Fibroblast of lung (primary cell): ENCODE results near the gene DMXL1. TPM values are rescaled to one million over a fixed set of nuclear protein-coding genes. Genes with fewer than 3 reads are reported as not detected.
"Not testable (repeated sequence)": the region's sequence is repeated elsewhere in the genome, so short reads cannot be mapped to it uniquely, and the experiment has no call there.

ENCODE experiments used
- DNase-seq, 2 donors: peaks; one replicate each; pipeline versions ENCODE4 v3.0.0 to v3.0.0-alpha.2; 2010; ENCODE audit warnings: low read depth in 2 of 2
- H2AFZ ChIP-seq: 2 replicates; pipeline ENCODE4 v1.5.1; 2012; ENCODE audit warnings: low read length, control low read depth, inconsistent platforms
- H3K27ac ChIP-seq: 2 replicates; pipeline ENCODE4 v1.5.1; 2011; ENCODE audit warnings: low read length, control low read depth; ENCODE audit not compliant: insufficient read depth
- H3K27me3 ChIP-seq: 2 replicates; pipeline ENCODE4 v1.5.1; 2011; ENCODE audit warnings: mild to moderate bottlenecking, low read length; ENCODE audit not compliant: control insufficient read depth, insufficient read depth
- H3K36me3 ChIP-seq: 2 replicates; pipeline ENCODE4 v1.5.1; 2011; ENCODE audit warnings: low read length; ENCODE audit not compliant: control insufficient read depth, insufficient read depth
- H3K4me1 ChIP-seq: 2 replicates; pipeline ENCODE4 v1.5.1; 2011; ENCODE audit warnings: low read length; ENCODE audit not compliant: control insufficient read depth, insufficient read depth; ENCODE audit errors: extremely low read depth
- H3K4me2 ChIP-seq: 2 replicates; pipeline ENCODE4 v1.5.1; 2011; ENCODE audit warnings: low read length, control low read depth; ENCODE audit not compliant: insufficient read depth; ENCODE audit errors: extremely low read depth
- H3K4me3 ChIP-seq, 4 experiments: fragments of 200-600 bp in 1 of 4; sonication (generic) in 1 of 4; replicated peaks in 1 of 4; 2 replicates each; pipeline ENCODE4 v1.5.1; 2011 to 2016; ENCODE audit warnings: low read length in 4 of 4, low read depth in 3 of 4, mild to moderate bottlenecking in 3 of 4, control low read depth in 2 of 4, inconsistent platforms in 1 of 4, mixed read lengths in 1 of 4; ENCODE audit not compliant: insufficient read depth in 1 of 4; ENCODE audit errors: control extremely low read depth in 1 of 4
- H3K79me2 ChIP-seq: 2 replicates; pipeline ENCODE4 v1.5.1; 2012; ENCODE audit warnings: mild to moderate bottlenecking, low read length, inconsistent platforms; ENCODE audit not compliant: control insufficient read depth, insufficient read depth
- H3K9ac ChIP-seq: 2 replicates; pipeline ENCODE4 v1.5.1; 2011; ENCODE audit warnings: mild to moderate bottlenecking, low read length, control low read depth; ENCODE audit not compliant: insufficient read depth
- H3K9me3 ChIP-seq: 2 replicates; pipeline ENCODE4 v1.5.1; 2012; ENCODE audit warnings: low read depth, low read length; ENCODE audit not compliant: control insufficient read depth, insufficient read depth
- H4K20me1 ChIP-seq: 2 replicates; pipeline ENCODE4 v1.5.1; 2011; ENCODE audit warnings: low read length; ENCODE audit not compliant: control insufficient read depth, insufficient read depth; ENCODE audit errors: extremely low read depth
- CTCF ChIP-seq, 2 donors: IDR thresholded peaks in 1 of 2; conservative IDR thresholded peaks in 1 of 2; 1 replicate in 1 of 2; 2 replicates in 1 of 2; pipeline ENCODE4 v1.5.1; 2011 to 2012; ENCODE audit warnings: low read length in 2 of 2, control low read depth in 1 of 2, inconsistent platforms in 1 of 2, low read depth in 1 of 2, mild to moderate bottlenecking in 1 of 2
- EZH2 ChIP-seq: IDR thresholded peaks from 2 replicates; pipeline ENCODE4 v1.5.1; 2012; ENCODE audit warnings: low read length, control low read depth, mild to moderate bottlenecking; ENCODE audit errors: missing control alignments
- polyA plus RNA-seq, 2 donors: library from polyadenylated mRNA; depleted of rRNA in 1 of 2; stranded (reverse) in 1 of 2; unstranded in 1 of 2; fragments of >200 nt; gene quantifications; 2 replicates each; pipeline ENCODE4 v1.2.1, GENCODE V29; 2011 to 2012; ENCODE audit warnings: missing spikeins in 1 of 2
- total RNA-seq: library from RNA; depleted of rRNA; stranded (reverse); fragments of >200 nt; gene quantifications from 2 replicates; pipeline ENCODE4 v1.2.1, GENCODE V29; 2014

Gene DMXL1
- total and polyA plus RNA-seq, 2 donors (not counting 1 experiment from before 2014, with no cell fraction given) = 21.1 to 59.5 TPM

- Histone ChIP-seq H3K9ac (no peak overlapping the region), H3K9me3 (no peaks in the 10 kb centered on the region), H3K27me3 (no peaks in the 10 kb centered on the region), H2AFZ (no peak overlapping the region), H3K4me2 (no peak overlapping the region), H3K27ac (no peak overlapping the region), H3K79me2 (peaks cover 43% of the 10 kb centered on the region), H4K20me1 (no peaks in the 10 kb centered on the region), H3K4me3 (no peak overlapping the region), H3K36me3 (no peaks in the 10 kb centered on the region), H3K4me1 (no peaks in the 10 kb centered on the region)
- TF ChIP-seq CTCF (conservative IDR thresholded peaks at IDR 0.05 in 1 of 2, IDR thresholded peaks at IDR 0.05 in 1 of 2; ENCODE audit: low read depth in 1 of 2, low read length in 2 of 2) (no peak), EZH2 (no peak)
- DNase-seq = no peak
These were observed 3.5 kb downstream of the DMXL1 start for GRCh38 chr5:119074419-119074818.

GRCh38 chr5:119075269-119075668 lies 4.4 kb downstream of the DMXL1 start:
- not testable (repeated sequence) for H4K20me1 ChIP-seq, H3K27me3 ChIP-seq, H3K4me2 ChIP-seq

GRCh38 chr5:119076080-119076479 lies 5.2 kb downstream of the DMXL1 start:
- Histone ChIP-seq H3K27ac (no peak overlapping the region), H3K27me3 (no peaks in the 10 kb centered on the region), H3K4me1 (peaks cover 2% of the 10 kb centered on the region), H3K36me3 (no peaks in the 10 kb centered on the region), H3K9me3 (no peaks in the 10 kb centered on the region), H3K4me3 (no peak overlapping the region), H3K9ac (no peak overlapping the region), H3K79me2 (peaks cover 45% of the 10 kb centered on the region), H2AFZ (no peak overlapping the region), H4K20me1 (no peaks in the 10 kb centered on the region), H3K4me2 (no peak overlapping the region)
- TF ChIP-seq CTCF (conservative IDR thresholded peaks at IDR 0.05 in 1 of 2, IDR thresholded peaks at IDR 0.05 in 1 of 2; ENCODE audit: low read depth in 1 of 2, low read length in 2 of 2) (no peak), EZH2 (no peak)
- no peak for DNase-seq

More at GRCh38 chr5:119075269-119075668, 4.4 kb downstream of the DMXL1 start:
- H3K4me3 ChIP-seq, H3K4me1 ChIP-seq, H3K36me3 ChIP-seq, H2AFZ ChIP-seq, H3K27ac ChIP-seq, DNase-seq, H3K9me3 ChIP-seq, H3K9ac ChIP-seq: not testable (repeated sequence)
- H3K79me2 ChIP-seq = peaks cover 45% of the 10 kb centered on the region
